Karpas-422 (cell line): Measurements from ENCODE around the gene PBRM1. TPM values are rescaled to one million over a fixed set of nuclear protein-coding genes. Genes with fewer than 3 reads are reported as not detected.
A peak's percentile ranks its signal among the peaks of the same experiment; 100 is the strongest.

Experiments used
- DNase-seq: peaks from one replicate; pipeline ENCODE4 v3.0.0-alpha.2; 2015
- H2AFZ ChIP-seq: fragments of 200-600 bp; sonication (generic); 2 replicates; pipeline ENCODE4 v1.6.1; 2014; ENCODE audit warnings: antibody characterized with exemption, low read length, mixed read lengths
- H3K27ac ChIP-seq: fragments of 200-600 bp; sonication (generic); 2 replicates; pipeline ENCODE4 v1.5.1; 2014; ENCODE audit warnings: mild to moderate bottlenecking, low read length, moderate library complexity
- H3K27me3 ChIP-seq: fragments of 200-600 bp; sonication (generic); 2 replicates; pipeline ENCODE4 v1.6.1; 2014; ENCODE audit warnings: low read length, mixed read lengths
- H3K36me3 ChIP-seq: fragments of 200-600 bp; sonication (generic); 2 replicates; pipeline ENCODE4 v1.6.1; 2014; ENCODE audit warnings: low read length, mixed read lengths; ENCODE audit not compliant: insufficient read depth
- H3K4me1 ChIP-seq: fragments of 200-600 bp; sonication (generic); 2 replicates; pipeline ENCODE4 v1.6.1; 2014; ENCODE audit warnings: mild to moderate bottlenecking, low read length, mixed read lengths
- H3K4me2 ChIP-seq: fragments of 200-600 bp; sonication (generic); 2 replicates; pipeline ENCODE4 v1.6.1; 2014; ENCODE audit warnings: low read length, low read depth, mild to moderate bottlenecking; ENCODE audit not compliant: poor library complexity, severe bottlenecking
- H3K4me3 ChIP-seq: fragments of 200-600 bp; sonication (generic); 2 replicates; pipeline ENCODE4 v1.5.1; 2014; ENCODE audit warnings: mild to moderate bottlenecking, antibody characterized with exemption, low read length, mixed read lengths
- H3K79me2 ChIP-seq: fragments of 200-600 bp; sonication (generic); 2 replicates; pipeline ENCODE4 v1.6.1; 2014; ENCODE audit warnings: mild to moderate bottlenecking, low read length, mixed read lengths
- H3K9ac ChIP-seq: fragments of 200-600 bp; sonication (generic); 2 replicates; pipeline ENCODE4 v1.6.0; 2014; ENCODE audit warnings: low read length
- H3K9me2 ChIP-seq: fragments of 200-600 bp; sonication (generic), shearing (Covaris generic); replicated peaks from 2 replicates; pipeline ENCODE4 v1.6.0; 2014; ENCODE audit warnings: mild to moderate bottlenecking, low read length, moderate library complexity; ENCODE audit not compliant: insufficient read depth
- H3K9me3 ChIP-seq: fragments of 300-700, 200-600 bp; sonication (generic); 2 replicates; pipeline ENCODE4 v1.6.1; 2014; ENCODE audit warnings: low read length, mixed read lengths
- H4K20me1 ChIP-seq: fragments of 200-600 bp; sonication (generic); 2 replicates; pipeline ENCODE4 v1.6.1; 2014; ENCODE audit warnings: mild to moderate bottlenecking, antibody characterized with exemption, low read length, low read depth; ENCODE audit not compliant: insufficient read depth
- total RNA-seq: library from RNA; depleted of rRNA; stranded (reverse); fragments of >200 nt; shearing (Covaris generic); gene quantifications from 2 replicates; pipeline ENCODE4 v1.2.3, GENCODE V29; 2014; ENCODE audit warnings: low replicate concordance

Gene PBRM1
- total RNA-seq, 1 experiment from 2014 or later: 53.3 TPM

DNA sequence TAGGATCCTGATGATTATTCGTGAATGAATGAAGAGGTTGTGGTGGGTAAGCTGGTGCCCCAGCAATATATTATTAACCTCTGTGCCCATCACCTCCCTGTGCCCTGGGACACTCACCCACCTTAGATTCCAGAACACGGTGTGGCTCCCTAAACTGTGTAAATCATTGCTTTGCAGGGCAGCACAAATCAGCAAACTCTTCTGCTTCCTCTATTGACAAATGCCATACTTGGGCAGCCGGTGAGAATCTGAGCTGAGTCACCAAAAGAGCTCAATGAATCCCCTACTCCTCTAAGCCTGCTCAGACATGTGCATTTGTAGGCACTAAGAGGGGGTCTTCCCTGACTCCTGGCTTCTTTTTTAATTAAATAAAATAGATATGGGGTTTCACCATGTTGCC, 133.6 kb downstream of the PBRM1 start:
- DNase-seq: no peak
- no peaks in the 10 kb centered on the region for H4K20me1 ChIP-seq
- H3K4me1 ChIP-seq: no peaks in the 10 kb centered on the region
- no peak overlapping the region for H3K9ac ChIP-seq
- H3K4me3 ChIP-seq: no peak overlapping the region
- no peak overlapping the region for H3K27ac ChIP-seq
- no peak overlapping the region for H2AFZ ChIP-seq
- no peaks in the 10 kb centered on the region for H3K9me2 ChIP-seq
- H3K4me2 ChIP-seq: no peak overlapping the region
- H3K36me3 ChIP-seq: peaks cover 19% of the 10 kb centered on the region; the same call in 1 of the 2 replicates
- H3K27me3 ChIP-seq: no peaks in the 10 kb centered on the region
- no peaks in the 10 kb centered on the region for H3K9me3 ChIP-seq
- H3K79me2 ChIP-seq: peaks cover 6% of the 10 kb centered on the region; the same call in 1 of the 2 replicates

DNA sequence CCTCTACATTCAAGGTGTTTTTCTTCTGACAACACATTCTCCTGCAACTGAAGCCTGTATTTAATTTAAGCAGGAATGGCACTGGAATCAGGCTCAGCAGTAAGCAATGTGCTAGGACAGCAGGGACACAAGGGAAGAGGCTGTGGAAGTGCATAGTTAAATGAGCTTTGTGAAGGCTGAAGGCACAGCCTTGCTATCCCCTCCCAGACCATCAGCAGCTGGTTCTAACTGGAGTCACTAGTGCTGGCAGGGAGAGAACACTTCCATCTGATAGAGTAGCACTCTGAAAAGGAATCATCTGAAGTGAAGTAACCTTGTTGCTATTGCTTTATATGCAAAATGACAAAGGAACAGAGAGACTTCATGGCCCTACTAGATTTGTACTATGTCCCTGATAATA, 134.6 kb downstream of the PBRM1 start:
- no peak overlapping the region for H3K9ac ChIP-seq
- no peaks in the 10 kb centered on the region for H3K9me3 ChIP-seq
- H3K36me3 ChIP-seq: peaks cover 23% of the 10 kb centered on the region; the same call in 1 of the 2 replicates
- no peak overlapping the region for H3K4me3 ChIP-seq
- peaks cover 4% of the 10 kb centered on the region; the same call in 1 of the 2 replicates for H3K4me1 ChIP-seq
- H2AFZ ChIP-seq: no peak overlapping the region
- no peaks in the 10 kb centered on the region for H3K27me3 ChIP-seq
- no peaks in the 10 kb centered on the region for H3K9me2 ChIP-seq
- no peak overlapping the region for H3K27ac ChIP-seq
- no peaks in the 10 kb centered on the region for H4K20me1 ChIP-seq
- DNase-seq: no peak
- peaks cover 6% of the 10 kb centered on the region; the same call in 1 of the 2 replicates for H3K79me2 ChIP-seq
- H3K4me2 ChIP-seq: no peak overlapping the region

DNA sequence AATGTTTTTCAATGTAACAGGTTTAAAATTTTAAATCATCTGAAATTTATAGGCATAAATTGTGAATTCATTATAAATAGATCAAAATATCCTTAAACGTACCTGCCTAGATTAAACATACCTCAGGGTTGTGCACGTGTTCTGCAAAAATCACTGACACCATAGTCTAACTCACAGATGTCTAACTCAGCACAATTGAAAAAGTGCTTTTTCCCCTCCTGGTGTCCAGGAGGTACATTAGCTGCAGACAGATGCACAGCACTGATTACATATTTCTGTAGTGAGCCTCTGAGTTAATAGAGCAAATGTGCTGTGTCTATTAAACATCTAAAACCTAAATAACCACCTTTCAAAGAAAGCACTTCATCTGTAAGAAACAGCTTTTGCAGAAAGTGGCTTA, 138.6 kb downstream of the PBRM1 start:
- Histone ChIP-seq H3K9ac (no peak overlapping the region), H3K4me3 (no peak overlapping the region), H3K27me3 (no peaks in the 10 kb centered on the region), H3K9me2 (no peaks in the 10 kb centered on the region), H3K4me2 (no peak overlapping the region), H2AFZ (no peak overlapping the region), H3K4me1 (peaks cover 4% of the 10 kb centered on the region; the same call in 1 of the 2 replicates), H4K20me1 (no peaks in the 10 kb centered on the region), H3K79me2 (peaks cover 4% of the 10 kb centered on the region; the same call in 1 of the 2 replicates), H3K9me3 (no peaks in the 10 kb centered on the region), H3K27ac (no peak overlapping the region), H3K36me3 (peaks cover 26% of the 10 kb centered on the region; the same call in 1 of the 2 replicates)
- DNase-seq: no peak

GRCh38 chr3:52546111-52546901, 139.4 kb downstream of the PBRM1 start:
- peaks cover 26% of the 10 kb centered on the region; the same call in 1 of the 2 replicates for H3K36me3 ChIP-seq

DNA sequence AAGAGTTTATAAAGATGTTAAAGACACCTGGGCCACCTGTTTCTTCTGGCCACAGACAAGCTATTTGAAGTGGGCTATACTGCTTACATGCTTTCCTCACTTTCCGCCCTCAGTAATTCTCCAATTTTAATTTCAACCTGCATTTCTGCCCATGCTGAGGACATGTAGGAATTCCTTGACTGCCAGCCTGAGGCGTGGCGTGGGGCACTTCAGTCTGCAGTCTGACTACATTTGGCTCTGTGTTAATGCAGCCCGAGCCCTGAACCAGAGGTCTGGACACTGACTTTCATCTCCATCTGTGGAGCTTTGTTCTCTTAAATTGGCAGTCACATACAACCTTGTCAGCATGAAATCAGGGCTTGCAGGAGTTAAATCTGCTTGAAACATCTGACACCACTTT, 140.8 kb downstream of the PBRM1 start:
- Histone ChIP-seq H3K4me2 (no peak overlapping the region), H4K20me1 (no peaks in the 10 kb centered on the region)

More at GRCh38 chr3:52546111-52546901, 139.4 kb downstream of the PBRM1 start:
- Histone ChIP-seq H3K9me3 (no peaks in the 10 kb centered on the region), H3K9me2 (no peaks in the 10 kb centered on the region), H2AFZ (no peak overlapping the region), H3K9ac (no peak overlapping the region), H3K4me1 (peaks cover 4% of the 10 kb centered on the region; the same call in 1 of the 2 replicates), H3K4me2 (no peak overlapping the region), H3K4me3 (no peak overlapping the region), H3K27me3 (no peaks in the 10 kb centered on the region), H3K27ac (no peak overlapping the region), H3K79me2 (peaks cover 12% of the 10 kb centered on the region), H4K20me1 (no peaks in the 10 kb centered on the region)
- no peak for DNase-seq

DNA sequence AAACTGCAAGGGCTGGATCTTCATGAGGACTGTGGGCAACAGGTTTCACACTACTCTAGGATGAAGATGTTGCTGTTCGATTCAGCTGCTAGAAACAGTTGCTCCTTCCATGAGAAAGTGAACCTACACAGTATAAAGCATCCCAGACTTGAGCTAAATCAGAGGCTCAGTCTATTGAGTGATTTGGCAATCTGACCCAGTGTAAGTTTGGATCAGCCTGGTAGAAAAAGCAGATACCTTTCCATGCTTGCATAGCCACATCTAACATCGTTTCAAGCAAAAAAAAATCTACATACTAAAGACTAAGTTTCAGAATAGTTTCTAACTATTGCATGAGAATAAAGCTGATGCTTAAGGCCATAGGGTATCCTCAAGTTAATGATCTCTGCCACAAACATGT, 144.7 kb downstream of the PBRM1 start:
- no peak overlapping the region for H3K4me2 ChIP-seq
- H4K20me1 ChIP-seq: peaks cover 13% of the 10 kb centered on the region; the same call in 1 of the 2 replicates
- no peaks in the 10 kb centered on the region for H3K27me3 ChIP-seq
- no peaks in the 10 kb centered on the region for H3K9me3 ChIP-seq
- H2AFZ ChIP-seq: no peak overlapping the region
- no peak overlapping the region for H3K9ac ChIP-seq
- H3K9me2 ChIP-seq: no peaks in the 10 kb centered on the region
- H3K27ac ChIP-seq: no peak overlapping the region
- peaks cover 58% of the 10 kb centered on the region for H3K79me2 ChIP-seq
- H3K36me3 ChIP-seq: peaks cover 24% of the 10 kb centered on the region
- peaks cover 21% of the 10 kb centered on the region for H3K4me1 ChIP-seq
- H3K4me3 ChIP-seq: no peak overlapping the region
- DNase-seq: no peak

More for the DNA sequence above, 140.8 kb downstream of the PBRM1 start:
- H3K27ac ChIP-seq: peak overlapping the region; percentile 16; the same call in 1 of the 2 replicates
- no peak overlapping the region for H3K9ac ChIP-seq
- no peaks in the 10 kb centered on the region for H3K9me2 ChIP-seq
- no peaks in the 10 kb centered on the region for H3K9me3 ChIP-seq
- no peak for DNase-seq
- H3K79me2 ChIP-seq: peaks cover 25% of the 10 kb centered on the region
- peaks cover 36% of the 10 kb centered on the region for H3K36me3 ChIP-seq
- H3K4me1 ChIP-seq: peaks cover 4% of the 10 kb centered on the region; the same call in 1 of the 2 replicates
- H3K27me3 ChIP-seq: no peaks in the 10 kb centered on the region
- no peak overlapping the region for H3K4me3 ChIP-seq
- H2AFZ ChIP-seq: no peak overlapping the region

- Histone ChIP-seq H2AFZ (no peak overlapping the region), H3K4me3 (no peak overlapping the region), H4K20me1 (peaks cover 13% of the 10 kb centered on the region; the same call in 1 of the 2 replicates), H3K4me1 (peaks cover 38% of the 10 kb centered on the region), H3K9ac (no peak overlapping the region), H3K9me3 (no peaks in the 10 kb centered on the region), H3K36me3 (peaks cover 17% of the 10 kb centered on the region), H3K79me2 (peaks cover 56% of the 10 kb centered on the region), H3K4me2 (peak overlapping the region; percentile 22), H3K9me2 (no peaks in the 10 kb centered on the region), H3K27me3 (no peaks in the 10 kb centered on the region), H3K27ac (no peak overlapping the region)
- DNase-seq: no peak
These were observed 146.6 kb downstream of the PBRM1 start for GRCh38 chr3:52539010-52539653.
